Kidney (tissue), 14 donors: ENCODE results near the gene ORAI1. TPM values are rescaled to one million over a fixed set of nuclear protein-coding genes. Genes with fewer than 3 reads are reported as not detected.

Source experiments
- DNase-seq, 5 donors: peaks; one replicate each; pipeline ENCODE4 v3.0.0-alpha.2; 2013 to 2020
- FAIRE-seq: peaks from 2 replicates; lab custom pipeline; 2012; peaks lifted over from hg19 to GRCh38; lab: Jason Lieb, UNC
- H3K27ac ChIP-seq, 2 donors: one replicate each; pipeline ENCODE4 v1.7.0; 2013; ENCODE audit warnings: low read depth in 2 of 2, low read length in 2 of 2, inconsistent platforms in 1 of 2
- H3K27me3 ChIP-seq: one replicate; pipeline ENCODE4 v1.7.1; 2013; ENCODE audit warnings: low read length, inconsistent platforms; ENCODE audit not compliant: control insufficient read depth, insufficient read depth
- H3K36me3 ChIP-seq, 3 donors: one replicate each; pipeline versions ENCODE4 v1.7.0 to v1.7.1; 2013; ENCODE audit warnings: low read length in 3 of 3, control low read depth in 1 of 3, inconsistent platforms in 1 of 3; ENCODE audit not compliant: insufficient read depth in 3 of 3, control insufficient read depth in 2 of 3
- H3K4me1 ChIP-seq, 3 donors: one replicate each; pipeline versions ENCODE4 v1.7.0 to v1.7.1; 2013; ENCODE audit warnings: low read length in 3 of 3, inconsistent platforms in 1 of 3, low read depth in 1 of 3; ENCODE audit not compliant: control insufficient read depth in 2 of 3, insufficient read depth in 2 of 3
- H3K4me3 ChIP-seq, 3 donors: one replicate each; pipeline versions ENCODE4 v1.7.0 to v1.8.1; 2013; ENCODE audit warnings: low read length in 3 of 3, control low read depth in 1 of 3, inconsistent platforms in 1 of 3
- H3K9ac ChIP-seq, 3 donors: one replicate each; pipeline versions ENCODE4 v1.7.0 to v1.7.1; 2013; ENCODE audit warnings: low read length in 3 of 3, control low read depth in 1 of 3, inconsistent platforms in 1 of 3
- H3K9me3 ChIP-seq, 3 donors: one replicate each; pipeline versions ENCODE4 v1.7.0 to v1.7.1; 2013; ENCODE audit warnings: low read length in 3 of 3, control low read depth in 1 of 3, inconsistent platforms in 1 of 3; ENCODE audit not compliant: control insufficient read depth in 2 of 3, insufficient read depth in 1 of 3
- CTCF ChIP-seq: IDR thresholded peaks from 3 replicates; pipeline ENCODE4 v1.5.1; 2012; ENCODE audit warnings: mild to moderate bottlenecking, moderate library complexity, borderline replicate concordance; ENCODE audit not compliant: insufficient read depth; ENCODE audit errors: extremely low read depth
- intact Hi-C: fragments of 100-400 bp; cut with DNase I; formaldehyde crosslinking; loops from one replicate; pipeline ENCODE4 v1.11.1; 2022
- polyA plus RNA-seq: library from polyadenylated mRNA; stranded (reverse); fragments of 350-450 nt; fragmentation: Illumina TruSeq; extraction: RNeasy Lipid Tissue Mini Kit (QIAGEN cat#74804); gene quantifications from one replicate; pipeline ENCODE4 v1.2.3, GENCODE V29; 2014; ENCODE audit warnings: low read depth, low replicate concordance; ENCODE audit not compliant: insufficient read depth
- total RNA-seq: library from RNA; stranded (reverse); fragmentation: NEBNext Ultra II Directional; extraction: Animal tissue kit (Norgen Biotek cat#: 25700); gene quantifications from one replicate; pipeline ENCODE4 v1.2.1, GENCODE V29; 2021
- donor health status: control.
- donor health status: control.
- donor health status: control.
- donor health status: control.
- donor health status: control.
- donor health status: DM: yes; HTN: yes; CAD: no.
- donor health status: Normal renal cell carcinoma (clear cell type).

The ORAI1 gene
- total and polyA plus RNA-seq, 2 donors from 2014 or later = 16.5 to 18.2 TPM

- Histone ChIP-seq H3K27ac (no peak overlapping the region), H3K36me3 (no peaks in the 10 kb centered on the region), H3K27me3 (no peaks in the 10 kb centered on the region), H3K9me3 (no peaks in the 10 kb centered on the region), H3K9ac (no peak overlapping the region), H3K4me3 (no peak overlapping the region), H3K4me1 (no peaks in the 10 kb centered on the region)
- DNase-seq (no peak), FAIRE-seq (no peak)
- intact Hi-C loops = no loop called here
- no peak for TF ChIP-seq CTCF
Measured at GRCh38 chr12:121688966-121689365, 62.6 kb downstream of the ORAI1 start.

GRCh38 chr12:121689430-121689829 lies 63.1 kb downstream of the ORAI1 start:
- no peak for TF ChIP-seq CTCF
- Histone ChIP-seq H3K4me3 (no peak overlapping the region), H3K27me3 (no peaks in the 10 kb centered on the region), H3K4me1 (no peaks in the 10 kb centered on the region), H3K9me3 (no peaks in the 10 kb centered on the region), H3K36me3 (no peaks in the 10 kb centered on the region), H3K27ac (no peak overlapping the region), H3K9ac (no peak overlapping the region)
- DNase-seq = no peak
- intact Hi-C loops = no loop called here
- FAIRE-seq = no peak

Other genes with a start within 250 kb of the ORAI1 start
- gene RNF34, start 226.4 kb upstream of the ORAI1 start, total RNA-seq = 48.1 TPM
- 18.8 TPM for gene RNF34, start 226.4 kb upstream of the ORAI1 start, polyA plus RNA-seq
- gene KDM2B, start 45.5 kb upstream of the ORAI1 start, total RNA-seq = 19.7 TPM
- 6.2 TPM for gene KDM2B, start 45.5 kb upstream of the ORAI1 start, polyA plus RNA-seq
- 1.9 TPM for gene MORN3, start 43.1 kb downstream of the ORAI1 start, total RNA-seq
- 1.5 TPM for gene MORN3, start 43.1 kb downstream of the ORAI1 start, polyA plus RNA-seq
- 14.2 TPM for gene TMEM120B, start 86.2 kb downstream of the ORAI1 start, total RNA-seq
- gene TMEM120B, start 86.2 kb downstream of the ORAI1 start, polyA plus RNA-seq = 9.0 TPM
- 42.6 TPM for gene RHOF, start 167.2 kb downstream of the ORAI1 start, total RNA-seq
- 23.9 TPM for gene RHOF, start 167.2 kb downstream of the ORAI1 start, polyA plus RNA-seq
- 34.5 TPM for gene SETD1B, start 177.5 kb downstream of the ORAI1 start, total RNA-seq
- 3.5 TPM for gene SETD1B, start 177.5 kb downstream of the ORAI1 start, polyA plus RNA-seq
- gene HPD, start 232.3 kb downstream of the ORAI1 start, total RNA-seq = 4.6 TPM
- 393 TPM for gene HPD, start 232.3 kb downstream of the ORAI1 start, polyA plus RNA-seq